ENCODE measurements around the gene SRPK2.

DNA sequence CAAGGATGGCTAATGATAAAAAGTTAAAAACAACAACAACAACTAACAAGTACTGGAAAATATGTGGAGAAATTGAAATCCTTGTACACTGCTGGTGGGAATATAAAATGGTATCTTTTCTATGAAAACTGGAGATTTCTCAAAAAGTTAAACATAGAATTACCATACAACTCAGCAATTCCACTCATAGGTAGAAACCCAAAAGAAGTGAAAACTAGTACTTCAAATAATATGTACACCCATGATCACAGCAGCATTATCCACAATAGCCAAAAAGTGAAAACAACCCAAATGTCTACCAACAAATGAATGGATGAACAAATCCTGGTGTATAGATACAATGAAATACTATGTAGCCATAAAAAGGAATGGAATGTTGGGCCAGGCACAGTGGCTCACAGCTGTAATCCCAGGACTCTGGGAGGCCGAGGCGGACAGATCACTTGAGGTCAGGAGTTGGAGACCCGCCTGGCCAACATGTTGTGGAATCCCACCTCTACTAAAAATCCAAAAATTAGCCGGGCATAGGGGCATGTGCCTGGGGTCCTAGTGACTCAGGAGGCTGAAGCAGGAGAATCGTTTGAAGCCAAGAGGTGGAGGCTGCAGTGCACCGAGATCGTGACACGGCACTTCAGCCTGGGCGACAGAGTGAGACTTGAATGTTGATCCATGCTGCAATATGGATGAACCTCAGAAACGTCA lies 66.8 kb downstream of the SRPK2 start:
- TF ChIP-seq, protein P1, sequence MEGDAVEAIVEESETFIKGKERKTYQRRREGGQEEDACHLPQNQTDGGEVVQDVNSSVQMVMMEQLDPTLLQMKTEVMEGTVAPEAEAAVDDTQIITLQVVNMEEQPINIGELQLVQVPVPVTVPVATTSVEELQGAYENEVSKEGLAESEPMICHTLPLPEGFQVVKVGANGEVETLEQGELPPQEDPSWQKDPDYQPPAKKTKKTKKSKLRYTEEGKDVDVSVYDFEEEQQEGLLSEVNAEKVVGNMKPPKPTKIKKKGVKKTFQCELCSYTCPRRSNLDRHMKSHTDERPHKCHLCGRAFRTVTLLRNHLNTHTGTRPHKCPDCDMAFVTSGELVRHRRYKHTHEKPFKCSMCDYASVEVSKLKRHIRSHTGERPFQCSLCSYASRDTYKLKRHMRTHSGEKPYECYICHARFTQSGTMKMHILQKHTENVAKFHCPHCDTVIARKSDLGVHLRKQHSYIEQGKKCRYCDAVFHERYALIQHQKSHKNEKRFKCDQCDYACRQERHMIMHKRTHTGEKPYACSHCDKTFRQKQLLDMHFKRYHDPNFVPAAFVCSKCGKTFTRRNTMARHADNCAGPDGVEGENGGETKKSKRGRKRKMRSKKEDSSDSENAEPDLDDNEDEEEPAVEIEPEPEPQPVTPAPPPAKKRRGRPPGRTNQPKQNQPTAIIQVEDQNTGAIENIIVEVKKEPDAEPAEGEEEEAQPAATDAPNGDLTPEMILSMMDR (IDR thresholded peaks at IDR 0.05): no peak
- TF ChIP-seq POLR2A (IDR thresholded peaks at IDR 0.05): no peak

Measured in prostate gland (tissue), 2 donors.